ENCODE measurements around the gene MYEF2. TPM values are rescaled to one million over a fixed set of nuclear protein-coding genes. Genes with fewer than 3 reads are reported as not detected.
A peak's percentile ranks its signal among the peaks of the same experiment; 100 is the strongest.

The MYEF2 gene
- total and polyA plus RNA-seq, 4 donors: 7.4 to 38.5 (median 17.5) TPM

DNA sequence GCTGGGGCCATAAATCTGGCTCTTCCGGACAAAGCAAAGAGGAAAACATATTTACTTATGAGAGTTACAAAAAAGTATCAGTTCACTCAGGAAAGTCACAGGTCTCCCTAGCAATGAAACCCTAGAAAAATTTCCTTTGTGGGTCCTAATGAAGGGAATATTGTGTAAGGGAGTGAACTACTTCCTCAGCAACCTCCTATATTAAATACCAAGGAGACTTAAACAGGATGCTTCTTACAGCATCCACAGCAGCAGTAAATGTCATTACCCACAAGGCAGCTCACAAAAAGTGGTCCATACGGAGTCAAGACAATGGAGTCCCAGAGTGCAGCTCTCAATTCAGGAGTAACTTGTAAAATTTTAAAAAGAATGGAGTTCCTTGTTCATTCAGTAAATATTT is 72.2 kb downstream of the MYEF2 start:
- H3K4me3 ChIP-seq: no peak overlapping the region
- no peak overlapping the region for H3K9ac ChIP-seq (ENCODE audit: insufficient read depth in 1 of 2, low read length in 2 of 2)
- ATAC-seq (ENCODE audit: insufficient read depth, low FRiP score) (no peak), DNase-seq (no peak)
- no peak for TF ChIP-seq CTCF (IDR thresholded peaks at IDR 0.05; ENCODE audit: control extremely low read depth, extremely low read depth)
- H3K27me3 ChIP-seq (ENCODE audit: control insufficient read depth in 3 of 3, insufficient read depth in 3 of 3, low read length in 2 of 3): no peaks in the 10 kb centered on the region
- no peak overlapping the region for H3K27ac ChIP-seq (ENCODE audit: low read depth in 1 of 2, low read length in 1 of 2)
- no peaks in the 10 kb centered on the region for H3K9me3 ChIP-seq (ENCODE audit: control insufficient read depth in 4 of 4, insufficient read depth in 3 of 4, low read length in 3 of 4)
- 41 to 47% methylated on average over 2 of the region's 2 CpGs for WGBS, 2 donors
- no peaks in the 10 kb centered on the region for H3K36me3 ChIP-seq (ENCODE audit: control insufficient read depth in 4 of 4, insufficient read depth in 4 of 4, low read length in 4 of 4)
- H3K4me1 ChIP-seq (ENCODE audit: control insufficient read depth in 5 of 5, insufficient read depth in 5 of 5, low read length in 5 of 5): peaks cover 0 to 3% (median 0%) of the 10 kb centered on the region in 5 donors

GRCh38 chr15:48103647-48104046 is 74.4 kb downstream of the MYEF2 start:
- Histone ChIP-seq H3K4me3 (no peak overlapping the region), H3K36me3 (ENCODE audit: control insufficient read depth in 4 of 4, insufficient read depth in 4 of 4, low read length in 4 of 4) (no peaks in the 10 kb centered on the region), H3K9ac (ENCODE audit: insufficient read depth in 1 of 2, low read length in 2 of 2) (no peak overlapping the region), H3K27me3 (ENCODE audit: control insufficient read depth in 3 of 3, insufficient read depth in 3 of 3, low read length in 2 of 3) (no peaks in the 10 kb centered on the region), H3K27ac (ENCODE audit: low read depth in 1 of 2, low read length in 1 of 2) (no peak overlapping the region), H3K9me3 (ENCODE audit: control insufficient read depth in 4 of 4, insufficient read depth in 3 of 4, low read length in 3 of 4) (no peaks in the 10 kb centered on the region), H3K4me1 (ENCODE audit: control insufficient read depth in 5 of 5, insufficient read depth in 5 of 5, low read length in 5 of 5) (peaks cover 0 to 3% (median 0%) of the 10 kb centered on the region in 5 donors)
- peak in 1 of 3 donors; percentile 11 for DNase-seq
- TF ChIP-seq CTCF (IDR thresholded peaks at IDR 0.05; ENCODE audit: control extremely low read depth, extremely low read depth): no peak
- WGBS, 2 donors: 72 to 88% methylated on average over 5 of the region's 5 CpGs
- ATAC-seq (ENCODE audit: insufficient read depth, low FRiP score): no peak

DNA sequence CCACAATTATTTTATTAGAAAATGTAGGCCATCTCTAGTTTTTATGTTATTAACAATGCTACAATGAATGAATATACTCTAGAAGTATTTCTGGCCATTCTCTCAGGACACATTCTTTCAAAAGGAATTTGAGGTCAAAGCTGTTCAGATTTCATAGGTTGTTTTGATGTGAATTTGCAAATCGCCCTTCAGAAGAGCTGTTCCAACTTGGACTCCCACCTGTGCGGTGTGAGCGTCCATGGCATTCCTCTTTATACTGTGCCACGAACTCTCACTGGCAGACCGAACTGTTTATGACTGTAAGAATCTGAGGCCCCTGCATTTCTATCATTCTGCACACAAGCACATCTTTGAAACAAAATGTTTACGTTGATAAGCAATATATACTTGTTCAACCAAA is 75.9 kb downstream of the MYEF2 start:
- no peak for TF ChIP-seq CTCF (IDR thresholded peaks at IDR 0.05; ENCODE audit: control extremely low read depth, extremely low read depth)
- DNase-seq (no peak), ATAC-seq (ENCODE audit: insufficient read depth, low FRiP score) (no peak)
- Histone ChIP-seq H3K4me3 (no peak overlapping the region), H3K9ac (ENCODE audit: insufficient read depth in 1 of 2, low read length in 2 of 2) (no peak overlapping the region), H3K27me3 (ENCODE audit: control insufficient read depth in 3 of 3, insufficient read depth in 3 of 3, low read length in 2 of 3) (no peaks in the 10 kb centered on the region), H3K4me1 (ENCODE audit: control insufficient read depth in 5 of 5, insufficient read depth in 5 of 5, low read length in 5 of 5) (peaks cover 0 to 3% (median 0%) of the 10 kb centered on the region in 5 donors), H3K27ac (ENCODE audit: low read depth in 1 of 2, low read length in 1 of 2) (no peak overlapping the region), H3K36me3 (ENCODE audit: control insufficient read depth in 4 of 4, insufficient read depth in 4 of 4, low read length in 4 of 4) (no peaks in the 10 kb centered on the region), H3K9me3 (ENCODE audit: control insufficient read depth in 4 of 4, insufficient read depth in 3 of 4, low read length in 3 of 4) (no peaks in the 10 kb centered on the region)
- 82 to 87% methylated on average over 6 of the region's 6 CpGs for WGBS, 2 donors

DNA sequence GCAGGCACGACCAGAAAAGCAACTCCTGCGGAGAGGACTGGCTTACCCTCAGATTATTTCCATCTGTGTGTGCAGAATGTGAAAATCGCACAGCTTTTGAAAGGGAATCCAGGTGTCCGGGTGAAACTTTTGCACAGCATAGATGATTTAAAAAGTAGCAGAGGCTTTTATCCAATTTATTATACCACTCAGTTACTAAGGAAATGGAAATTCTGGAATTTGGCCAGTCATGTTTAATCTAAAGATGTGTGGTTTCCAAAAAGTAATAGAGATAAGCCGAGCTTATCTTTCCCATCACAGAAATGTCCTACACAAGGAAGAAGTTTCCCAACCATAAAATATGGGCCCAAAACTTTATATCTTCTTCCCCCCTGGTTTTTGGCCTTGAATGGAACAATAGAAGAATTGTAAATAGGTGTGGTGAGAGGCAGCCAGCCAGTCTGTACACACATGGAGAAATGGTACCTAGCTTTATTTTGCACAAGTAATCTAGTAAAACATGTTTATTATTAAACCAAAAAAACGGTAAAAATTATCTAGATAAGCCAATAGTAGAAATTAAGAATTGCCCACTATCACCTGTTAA is 76.6 kb downstream of the MYEF2 start:
- H3K4me3 ChIP-seq: no peak overlapping the region
- DNase-seq: no peak
- 73 to 84% methylated on average over 6 of the region's 6 CpGs for WGBS, 2 donors
- no peaks in the 10 kb centered on the region for H3K27me3 ChIP-seq (ENCODE audit: control insufficient read depth in 3 of 3, insufficient read depth in 3 of 3, low read length in 2 of 3)
- no peaks in the 10 kb centered on the region for H3K36me3 ChIP-seq (ENCODE audit: control insufficient read depth in 4 of 4, insufficient read depth in 4 of 4, low read length in 4 of 4)
- no peak for ATAC-seq (ENCODE audit: insufficient read depth, low FRiP score)
- H3K4me1 ChIP-seq (ENCODE audit: control insufficient read depth in 5 of 5, insufficient read depth in 5 of 5, low read length in 5 of 5): peaks cover 0 to 3% (median 0%) of the 10 kb centered on the region in 5 donors
- no peak for TF ChIP-seq CTCF (IDR thresholded peaks at IDR 0.05; ENCODE audit: control extremely low read depth, extremely low read depth)
- no peaks in the 10 kb centered on the region for H3K9me3 ChIP-seq (ENCODE audit: control insufficient read depth in 4 of 4, insufficient read depth in 3 of 4, low read length in 3 of 4)
- H3K27ac ChIP-seq (ENCODE audit: low read depth in 1 of 2, low read length in 1 of 2): no peak overlapping the region
- H3K9ac ChIP-seq (ENCODE audit: insufficient read depth in 1 of 2, low read length in 2 of 2): no peak overlapping the region
